Activated B cell treated with CpG ODN at 0.5 μM for 24 hours (primary cell): Measurements from ENCODE around the gene NUP62. TPM values are rescaled to one million over a fixed set of nuclear protein-coding genes. Genes with fewer than 3 reads are reported as not detected.

Experiments used
- ATAC-seq: fragments of 200-7000 bp; cut with Tn5 transposase; one replicate; pipeline ENCODE4 v1.10.0; 2021; ENCODE audit warnings: low read depth, mild to moderate bottlenecking, moderate library complexity
- CTCF ChIA-PET: fragments of 350-600 bp; sonication (Branson Sonifier 250); formaldehyde crosslinking; loops from one replicate; lab custom pipeline; 2021; ENCODE audit warnings: antibody characterized with exemption; lab: Charles Lee
- POLR2A ChIA-PET: fragments of 350-600 bp; sonication (Branson Sonifier 250); formaldehyde crosslinking; loops from one replicate; lab custom pipeline; 2021; ENCODE audit warnings: antibody characterized with exemption; lab: Charles Lee
- DNase-seq: peaks from one replicate; pipeline ENCODE4 v3.0.0; 2022
- H3K27ac Mint-ChIP-seq: one replicate; pipeline ENCODE4 v1.8.0; 2020; ENCODE audit warnings: mixed read lengths
- H3K27me3 Mint-ChIP-seq: one replicate; pipeline ENCODE4 v1.8.0; 2021; ENCODE audit warnings: mixed read lengths
- H3K36me3 Mint-ChIP-seq: one replicate; pipeline ENCODE4 v1.8.0; 2021; ENCODE audit warnings: low read depth, mixed read lengths
- H3K4me1 Mint-ChIP-seq: one replicate; pipeline ENCODE4 v1.8.0; 2021; ENCODE audit warnings: mixed read lengths
- H3K4me3 Mint-ChIP-seq: one replicate; pipeline ENCODE4 v1.8.0; 2020; ENCODE audit warnings: mild to moderate bottlenecking, mixed read lengths
- H3K9me3 Mint-ChIP-seq: one replicate; pipeline ENCODE4 v1.8.0; 2020; ENCODE audit warnings: mixed read lengths
- intact Hi-C: fragments of 100-400 bp; cut with micrococcal nuclease; formaldehyde crosslinking; loops from one replicate; pipeline ENCODE4 v1.15.1; 2024
- total RNA-seq: library from RNA; stranded (reverse); gene quantifications from 2 replicates; pipeline ENCODE4 v1.2.3, GENCODE V29; 2022
- TF ChIP-seq, protein P1 (sequence below): fragments of 200-600 bp; IDR thresholded peaks from one replicate; pipeline ENCODE4 v1.8.0; 2022; ENCODE audit warnings: antibody characterized with exemption, mild to moderate bottlenecking

Gene NUP62
- total RNA-seq, 1 donor from 2014 or later: 114 TPM

GRCh38 chr19:49869484-49870308 is 59.6 kb downstream of the NUP62 start:
- Mint-ChIP-seq H3K9me3 (no peaks in the 10 kb centered on the region), H3K27ac (no peak overlapping the region), H3K27me3 (no peaks in the 10 kb centered on the region), H3K4me3 (no peak overlapping the region), H3K4me1 (peaks cover 39% of the 10 kb centered on the region), H3K36me3 (peaks cover 20% of the 10 kb centered on the region)
- ATAC-seq (peak; percentile 80), DNase-seq (peak; percentile 82)
- ChIA-PET CTCF (interaction anchor here (0.8 kb wide), 1 partner anchor 876 kb away, joined by 3 read pairs; the partner anchor contains the start of gene RUVBL2), POLR2A (interaction anchor here (0.6 to 4.3 kb wide), 31 partner anchors 7 to 472 kb away, joined by 3 to 62 read pairs (median 6); partner anchors contain the start of genes AKT1S1, AP2A1, ATF5 and FUZ)
- TF ChIP-seq, protein P1, sequence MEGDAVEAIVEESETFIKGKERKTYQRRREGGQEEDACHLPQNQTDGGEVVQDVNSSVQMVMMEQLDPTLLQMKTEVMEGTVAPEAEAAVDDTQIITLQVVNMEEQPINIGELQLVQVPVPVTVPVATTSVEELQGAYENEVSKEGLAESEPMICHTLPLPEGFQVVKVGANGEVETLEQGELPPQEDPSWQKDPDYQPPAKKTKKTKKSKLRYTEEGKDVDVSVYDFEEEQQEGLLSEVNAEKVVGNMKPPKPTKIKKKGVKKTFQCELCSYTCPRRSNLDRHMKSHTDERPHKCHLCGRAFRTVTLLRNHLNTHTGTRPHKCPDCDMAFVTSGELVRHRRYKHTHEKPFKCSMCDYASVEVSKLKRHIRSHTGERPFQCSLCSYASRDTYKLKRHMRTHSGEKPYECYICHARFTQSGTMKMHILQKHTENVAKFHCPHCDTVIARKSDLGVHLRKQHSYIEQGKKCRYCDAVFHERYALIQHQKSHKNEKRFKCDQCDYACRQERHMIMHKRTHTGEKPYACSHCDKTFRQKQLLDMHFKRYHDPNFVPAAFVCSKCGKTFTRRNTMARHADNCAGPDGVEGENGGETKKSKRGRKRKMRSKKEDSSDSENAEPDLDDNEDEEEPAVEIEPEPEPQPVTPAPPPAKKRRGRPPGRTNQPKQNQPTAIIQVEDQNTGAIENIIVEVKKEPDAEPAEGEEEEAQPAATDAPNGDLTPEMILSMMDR: no peak
- intact Hi-C loops: loop anchor here (1.0 to 10.0 kb wide), 7 partner anchors 8 to 875 kb away; partner anchors contain the start of genes AKT1S1, C19orf73, FUZ and GYS1

DNA sequence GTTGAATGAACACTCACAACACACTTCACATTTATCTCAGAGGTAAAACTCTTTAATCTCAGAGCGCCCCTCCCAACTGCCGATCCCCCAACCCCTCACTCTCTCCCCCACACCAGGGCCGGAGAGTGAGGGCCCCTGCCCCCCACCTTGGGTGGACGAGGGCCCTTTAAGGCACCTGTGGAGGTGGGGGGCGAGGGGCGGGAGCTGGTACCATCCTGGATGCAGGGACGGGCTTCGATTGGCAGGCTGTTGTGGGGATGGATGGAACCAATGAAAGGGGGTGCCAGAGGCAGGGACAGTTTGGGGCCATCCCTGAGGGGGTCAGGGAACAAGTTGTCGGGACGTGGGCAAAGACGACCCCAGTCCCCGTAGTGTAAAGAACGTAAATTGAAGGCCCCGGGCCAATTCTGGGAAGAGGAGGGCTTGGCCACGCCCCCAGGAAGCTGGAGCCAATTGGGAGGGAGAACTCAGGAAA is 60.3 kb downstream of the NUP62 start:
- H3K27ac Mint-ChIP-seq: no peak overlapping the region
- ATAC-seq: peak; percentile 10
- intact Hi-C loops: loop anchor here (1.0 to 5.0 kb wide), 5 partner anchors 8 to 152 kb away; partner anchors contain the start of genes AKT1S1, FUZ and TBC1D17
- peaks cover 39% of the 10 kb centered on the region for H3K4me1 Mint-ChIP-seq
- H3K27me3 Mint-ChIP-seq: no peaks in the 10 kb centered on the region
- ChIA-PET CTCF (interaction anchor here (0.8 kb wide), 1 partner anchor 876 kb away, joined by 3 read pairs; the partner anchor contains the start of gene RUVBL2), POLR2A (interaction anchor here (0.6 to 4.3 kb wide), 32 partner anchors 8 to 473 kb away, joined by 3 to 62 read pairs (median 6); partner anchors contain the start of genes AKT1S1, AP2A1, ATF5 and FUZ)
- no peak overlapping the region for H3K4me3 Mint-ChIP-seq
- peaks cover 26% of the 10 kb centered on the region for H3K36me3 Mint-ChIP-seq
- TF ChIP-seq, protein P1: no peak
- no peaks in the 10 kb centered on the region for H3K9me3 Mint-ChIP-seq
- peak; percentile 70 for DNase-seq

GRCh38 chr19:49866933-49867782 is 62.1 kb downstream of the NUP62 start, which contains the start of gene PNKP:
TSS of gene PNKP (minus strand) at chr19:49867576. CDS start at chr19:49867204, 372 bp downstream.
- Mint-ChIP-seq H3K36me3 (peaks cover 36% of the 10 kb centered on the region), H3K27ac (no peak within 1 kb of the TSS), H3K27me3 (no peaks in the 10 kb centered on the region), H3K4me3 (peak within 1 kb of the TSS; percentile 94), H3K4me1 (peaks cover 41% of the 10 kb centered on the region), H3K9me3 (no peaks in the 10 kb centered on the region)
- POLR2A ChIA-PET: interaction anchor here (0.6 to 4.3 kb wide), 14 partner anchors 10 to 287 kb away, joined by 3 to 62 read pairs (median 8); partner anchors contain the start of genes AKT1S1, AP2A1, ATF5 and FUZ
- intact Hi-C loops: loop anchor here (1.0 to 5.0 kb wide), 4 partner anchors 17 to 150 kb away; partner anchors contain the start of genes ATF5, MED25 and NUP62
- TF ChIP-seq, protein P1: no peak
- ATAC-seq: peak; percentile 43
- CTCF ChIA-PET: interaction anchor here (1.0 kb wide), 1 partner anchor 23 kb away, joined by 3 read pairs; no protein-coding TSS in a partner anchor
- peak; percentile 92 for DNase-seq

DNA sequence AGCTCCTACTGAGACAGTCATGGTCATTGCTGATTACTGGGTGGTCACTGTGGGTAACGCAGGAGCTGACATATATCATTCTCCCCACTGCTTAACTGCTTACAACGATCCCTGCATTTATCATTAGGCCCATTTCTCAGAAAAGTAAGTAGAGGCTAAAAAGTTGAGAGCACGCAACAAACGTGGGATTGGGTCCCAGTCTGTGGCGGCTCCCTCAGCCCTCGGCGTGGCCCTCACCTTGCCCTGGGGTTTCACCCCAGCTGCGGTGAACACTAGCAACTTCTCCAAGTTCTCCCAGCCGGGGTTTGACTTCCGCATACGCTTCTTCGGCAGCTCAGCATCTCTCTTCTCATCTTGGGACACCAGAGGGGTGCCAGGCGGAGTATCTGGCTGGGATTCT is 64.4 kb downstream of the NUP62 start:
- TF ChIP-seq, protein P1: no peak
- no peak overlapping the region for H3K27ac Mint-ChIP-seq
- ChIA-PET POLR2A (interaction anchor here (0.7 to 1.5 kb wide), 7 partner anchors 12 to 98 kb away, joined by 3 to 9 read pairs (median 4); partner anchors contain the start of genes AKT1S1, ATF5, NUP62 and PTOV1), CTCF (no interaction called here)
- H3K4me3 Mint-ChIP-seq: no peak overlapping the region
- DNase-seq (no peak), ATAC-seq (no peak)
- intact Hi-C loops: loop anchor here (5.0 kb wide), 1 partner anchor 148 kb away; no protein-coding TSS in a partner anchor
- no peaks in the 10 kb centered on the region for H3K27me3 Mint-ChIP-seq
- H3K9me3 Mint-ChIP-seq: no peaks in the 10 kb centered on the region
- peaks cover 27% of the 10 kb centered on the region for H3K4me1 Mint-ChIP-seq
- peaks cover 49% of the 10 kb centered on the region for H3K36me3 Mint-ChIP-seq
